Bronchial epithelial cell (primary cell): ENCODE results near the gene PLOD2. TPM values are rescaled to one million over a fixed set of nuclear protein-coding genes. Genes with fewer than 3 reads are reported as not detected.

Experiments used
- DNase-seq: peaks from one replicate; pipeline ENCODE4 v3.0.0-alpha.2; 2010; ENCODE audit warnings: low read depth
- FAIRE-seq: peaks from 2 replicates; lab custom pipeline; 2011; peaks lifted over from hg19 to GRCh38; lab: Jason Lieb, UNC
- H3K27me3 ChIP-seq: 2 replicates; pipeline ENCODE4 v1.5.1; 2011; ENCODE audit warnings: low read length; ENCODE audit not compliant: control insufficient read depth, insufficient read depth
- H3K36me3 ChIP-seq: 2 replicates; pipeline ENCODE4 v1.5.1; 2011; ENCODE audit warnings: low read length; ENCODE audit not compliant: control insufficient read depth, insufficient read depth
- H3K4me3 ChIP-seq: 2 replicates; pipeline ENCODE4 v1.5.1; 2011; ENCODE audit warnings: mild to moderate bottlenecking, low read depth, low read length, control low read depth
- total RNA-seq: library from RNA; depleted of rRNA; stranded (reverse); fragments of >200 nt; gene quantifications from 2 replicates; pipeline ENCODE4 v1.2.1, GENCODE V29; 2014
- TF ChIP-seq, protein P1 (sequence below): IDR thresholded peaks from 2 replicates; pipeline ENCODE4 v1.5.1; 2011; ENCODE audit warnings: mild to moderate bottlenecking, moderate library complexity, low read length, control low read depth, inconsistent platforms; ENCODE audit not compliant: insufficient read depth, severe bottlenecking

Gene PLOD2
- total RNA-seq, 1 donor from 2014 or later: 36.6 TPM

GRCh38 chr3:146162561-146162960, 1.6 kb upstream of the PLOD2 start:
- TF ChIP-seq, protein P1, sequence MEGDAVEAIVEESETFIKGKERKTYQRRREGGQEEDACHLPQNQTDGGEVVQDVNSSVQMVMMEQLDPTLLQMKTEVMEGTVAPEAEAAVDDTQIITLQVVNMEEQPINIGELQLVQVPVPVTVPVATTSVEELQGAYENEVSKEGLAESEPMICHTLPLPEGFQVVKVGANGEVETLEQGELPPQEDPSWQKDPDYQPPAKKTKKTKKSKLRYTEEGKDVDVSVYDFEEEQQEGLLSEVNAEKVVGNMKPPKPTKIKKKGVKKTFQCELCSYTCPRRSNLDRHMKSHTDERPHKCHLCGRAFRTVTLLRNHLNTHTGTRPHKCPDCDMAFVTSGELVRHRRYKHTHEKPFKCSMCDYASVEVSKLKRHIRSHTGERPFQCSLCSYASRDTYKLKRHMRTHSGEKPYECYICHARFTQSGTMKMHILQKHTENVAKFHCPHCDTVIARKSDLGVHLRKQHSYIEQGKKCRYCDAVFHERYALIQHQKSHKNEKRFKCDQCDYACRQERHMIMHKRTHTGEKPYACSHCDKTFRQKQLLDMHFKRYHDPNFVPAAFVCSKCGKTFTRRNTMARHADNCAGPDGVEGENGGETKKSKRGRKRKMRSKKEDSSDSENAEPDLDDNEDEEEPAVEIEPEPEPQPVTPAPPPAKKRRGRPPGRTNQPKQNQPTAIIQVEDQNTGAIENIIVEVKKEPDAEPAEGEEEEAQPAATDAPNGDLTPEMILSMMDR: no peak
- no peak for DNase-seq

DNA sequence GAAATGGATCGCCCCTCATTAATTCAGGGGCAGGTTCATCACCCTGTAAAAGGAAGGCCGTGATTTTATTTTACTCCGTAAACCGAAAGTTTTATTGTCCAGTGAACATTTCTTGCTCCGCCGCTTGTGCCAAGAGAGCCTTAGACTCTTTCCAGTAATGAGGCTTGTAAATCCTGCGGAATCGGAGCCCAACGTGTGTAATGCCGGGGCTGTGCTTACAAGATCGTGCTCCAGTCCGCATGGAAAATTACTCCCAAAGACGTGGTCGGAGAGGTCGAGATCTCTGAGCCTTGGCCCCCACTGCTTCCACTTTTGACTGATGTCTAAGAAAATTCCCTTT, 649 bp upstream of the PLOD2 start:
- peak overlapping the region; percentile 70 for H3K4me3 ChIP-seq
- DNase-seq (peak; percentile 45), FAIRE-seq (no peak)
- H3K36me3 ChIP-seq: no peaks in the 10 kb centered on the region
- no peaks in the 10 kb centered on the region for H3K27me3 ChIP-seq
- TF ChIP-seq, protein P1: no peak

More at GRCh38 chr3:146162561-146162960, 1.6 kb upstream of the PLOD2 start:
- H3K36me3 ChIP-seq: no peaks in the 10 kb centered on the region
- H3K4me3 ChIP-seq: no peak overlapping the region
- no peak for FAIRE-seq
- H3K27me3 ChIP-seq: no peaks in the 10 kb centered on the region

DNA sequence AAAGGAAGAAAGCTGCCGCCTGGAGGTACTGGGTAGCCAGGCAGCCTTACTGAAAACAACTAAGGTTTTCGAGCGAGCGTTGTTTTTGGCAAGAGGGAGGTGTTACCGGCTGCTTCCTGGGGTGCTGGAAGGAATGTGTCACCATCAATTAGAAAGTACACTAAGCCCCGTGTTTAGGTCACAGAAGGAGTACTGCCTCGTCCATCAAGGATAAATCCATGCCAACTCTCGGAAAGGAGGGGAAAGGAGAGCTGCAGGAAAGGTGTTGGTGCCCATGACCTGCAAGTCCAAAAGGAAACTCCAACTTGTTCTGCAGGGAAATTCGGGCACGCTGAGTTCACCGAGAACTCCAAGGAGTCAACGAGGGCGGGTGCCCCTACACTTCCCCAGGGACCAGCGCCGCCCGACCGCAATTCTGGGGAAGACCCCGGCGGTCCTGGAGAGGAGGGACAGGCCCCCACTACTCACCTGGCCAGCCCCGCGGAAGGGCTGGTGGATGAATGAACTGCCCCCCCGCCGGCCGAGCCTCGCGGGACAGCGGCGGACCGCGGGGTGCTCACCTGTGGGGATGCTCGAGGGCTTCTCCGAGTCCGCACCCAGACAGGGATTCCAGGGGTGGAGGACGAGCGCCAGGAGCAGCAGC, 542 bp downstream of the PLOD2 start:
- TF ChIP-seq, protein P1: peak; percentile 67
- FAIRE-seq (no peak), DNase-seq (peak; percentile 76)
- H3K27me3 ChIP-seq: no peaks in the 10 kb centered on the region
- H3K36me3 ChIP-seq: no peaks in the 10 kb centered on the region
- H3K4me3 ChIP-seq: peak overlapping the region; percentile 70

DNA sequence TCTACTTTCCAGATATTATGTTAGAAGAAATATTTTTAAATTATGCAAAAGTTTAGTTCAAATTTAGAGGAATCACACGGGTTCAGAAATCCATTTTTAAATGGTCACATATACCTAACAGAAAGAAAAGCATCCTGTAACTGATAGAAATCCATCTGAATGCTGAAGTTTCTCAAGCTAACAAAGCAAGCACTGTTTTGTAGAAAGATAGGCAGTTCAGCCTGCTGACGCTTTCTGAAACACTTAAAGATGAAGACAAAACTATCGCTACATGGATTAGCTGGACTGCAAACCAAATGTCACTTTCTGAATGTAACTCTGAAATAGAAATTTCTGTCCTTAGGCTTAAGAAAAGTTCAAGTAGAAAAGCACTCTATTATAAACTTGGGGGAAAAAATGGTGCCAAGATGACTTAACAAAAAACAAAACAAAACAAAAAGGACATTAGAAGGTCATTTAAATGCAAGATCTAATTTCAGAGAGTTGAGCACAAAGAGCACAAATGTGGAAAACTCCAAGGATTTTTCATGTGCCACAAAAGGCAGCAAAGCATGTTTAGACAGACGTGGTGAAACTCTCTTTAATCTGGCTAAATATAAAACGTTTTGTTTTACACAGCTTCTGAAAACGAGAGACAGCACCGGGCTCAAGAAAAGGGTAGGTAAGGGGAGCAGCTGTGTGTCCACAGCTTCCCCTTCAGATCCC, 1.2 kb downstream of the PLOD2 start:
- H3K27me3 ChIP-seq: no peaks in the 10 kb centered on the region
- DNase-seq (no peak), FAIRE-seq (no peak)
- peak overlapping the region; percentile 70 for H3K4me3 ChIP-seq
- H3K36me3 ChIP-seq: no peaks in the 10 kb centered on the region
- TF ChIP-seq, protein P1: no peak

DNA sequence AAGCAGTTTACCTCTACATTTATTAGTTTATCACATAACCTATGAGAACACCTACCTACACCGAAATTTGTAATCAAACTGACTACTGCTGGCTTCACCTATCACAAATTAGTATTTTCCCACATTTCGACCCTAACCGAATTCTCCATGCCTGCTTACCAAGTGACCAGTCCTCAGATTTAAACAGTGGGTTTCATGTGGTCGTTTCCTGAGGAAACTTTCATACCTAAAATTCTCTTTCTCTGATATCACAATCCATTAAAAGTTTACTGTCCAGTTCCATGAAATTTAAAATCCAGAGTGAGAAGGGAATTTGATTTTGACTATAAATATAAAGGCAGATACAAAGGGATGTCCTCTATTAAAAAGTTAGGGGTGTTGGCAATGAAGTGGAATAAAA, 1.9 kb downstream of the PLOD2 start:
- TF ChIP-seq, protein P1: no peak
- Histone ChIP-seq H3K36me3 (no peaks in the 10 kb centered on the region), H3K4me3 (peak overlapping the region; percentile 70), H3K27me3 (no peaks in the 10 kb centered on the region)
- DNase-seq (no peak), FAIRE-seq (no peak)
